Peyer's patch (tissue), 4 donors: ENCODE measurements around the gene HSD17B12.

Source experiments
- CTCF ChIP-seq, 6 experiments: fragments of 450-650 bp in 4 of 6; fragments of 200-600 bp in 2 of 6; sonication (generic) in 1 of 6; IDR thresholded peaks; one replicate each; pipeline ENCODE4 v1.5.1; 2017 to 2019; ENCODE audit warnings: antibody characterized with exemption in 6 of 6, mild to moderate bottlenecking in 3 of 6, moderate library complexity in 1 of 6
- POLR2A ChIP-seq, 2 donors: fragments of 450-650 bp; IDR thresholded peaks; one replicate each; pipeline ENCODE4 v1.5.1; 2017; ENCODE audit warnings: antibody characterized with exemption in 2 of 2, mild to moderate bottlenecking in 2 of 2, moderate library complexity in 2 of 2

GRCh38 chr11:43748095-43748494 is 67.6 kb downstream of the HSD17B12 start:
- TF ChIP-seq CTCF (IDR thresholded peaks at IDR 0.05) (no peak), POLR2A (IDR thresholded peaks at IDR 0.05) (no peak)
